ENCODE results near the gene SAMD4A. TPM values are rescaled to one million over a fixed set of nuclear protein-coding genes. Genes with fewer than 3 reads are reported as not detected.

SAMD4A gene
- total and polyA plus RNA-seq, 2 donors (not counting 1 experiment from before 2014, with no cell fraction given) = 9.3 to 39.8 TPM

DNA sequence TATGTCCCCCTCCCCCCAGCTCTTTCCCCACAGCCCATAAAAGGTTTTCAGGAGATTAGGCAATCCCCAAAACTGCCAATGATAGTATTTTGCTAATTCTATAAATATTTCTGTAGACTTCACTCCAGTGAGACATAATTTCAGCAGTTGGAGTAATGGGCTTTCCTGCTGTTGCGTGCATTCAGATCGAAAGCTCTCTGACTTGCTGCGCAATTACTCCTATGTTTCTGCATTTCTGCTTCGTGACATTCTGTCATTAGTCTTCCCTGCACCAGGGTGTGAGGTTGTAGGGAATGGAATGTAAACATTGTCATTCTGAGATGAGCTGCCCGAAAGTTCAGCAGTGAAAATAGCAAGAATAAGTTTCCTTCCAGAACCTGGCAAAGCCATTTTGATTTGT, 58.2 kb downstream of the SAMD4A start:
- H3K4me3 ChIP-seq (replicated peaks in 1 of 4; ENCODE audit: control extremely low read depth in 1 of 4, insufficient read depth in 1 of 4, low read depth in 3 of 4, low read length in 4 of 4) = peak overlapping the region in 1 of 4 experiments; percentile 36
- no peak overlapping the region for H2AFZ ChIP-seq (ENCODE audit: low read length)
- H3K9ac ChIP-seq (ENCODE audit: insufficient read depth, low read length) = no peak overlapping the region
- H3K9me3 ChIP-seq (ENCODE audit: control insufficient read depth, insufficient read depth, low read depth, low read length) = no peaks in the 10 kb centered on the region
- H3K4me1 ChIP-seq (ENCODE audit: control insufficient read depth, extremely low read depth, insufficient read depth, low read length) = peaks cover 34% of the 10 kb centered on the region
- peak; percentile 79 to 88 for DNase-seq (ENCODE audit: low read depth in 2 of 2)
- H3K27ac ChIP-seq (ENCODE audit: insufficient read depth, low read length) = peak overlapping the region; percentile 14
- TF ChIP-seq EZH2 (IDR thresholded peaks at IDR 0.05; ENCODE audit: low read length, missing control alignments) = no peak
- TF ChIP-seq, protein P1, sequence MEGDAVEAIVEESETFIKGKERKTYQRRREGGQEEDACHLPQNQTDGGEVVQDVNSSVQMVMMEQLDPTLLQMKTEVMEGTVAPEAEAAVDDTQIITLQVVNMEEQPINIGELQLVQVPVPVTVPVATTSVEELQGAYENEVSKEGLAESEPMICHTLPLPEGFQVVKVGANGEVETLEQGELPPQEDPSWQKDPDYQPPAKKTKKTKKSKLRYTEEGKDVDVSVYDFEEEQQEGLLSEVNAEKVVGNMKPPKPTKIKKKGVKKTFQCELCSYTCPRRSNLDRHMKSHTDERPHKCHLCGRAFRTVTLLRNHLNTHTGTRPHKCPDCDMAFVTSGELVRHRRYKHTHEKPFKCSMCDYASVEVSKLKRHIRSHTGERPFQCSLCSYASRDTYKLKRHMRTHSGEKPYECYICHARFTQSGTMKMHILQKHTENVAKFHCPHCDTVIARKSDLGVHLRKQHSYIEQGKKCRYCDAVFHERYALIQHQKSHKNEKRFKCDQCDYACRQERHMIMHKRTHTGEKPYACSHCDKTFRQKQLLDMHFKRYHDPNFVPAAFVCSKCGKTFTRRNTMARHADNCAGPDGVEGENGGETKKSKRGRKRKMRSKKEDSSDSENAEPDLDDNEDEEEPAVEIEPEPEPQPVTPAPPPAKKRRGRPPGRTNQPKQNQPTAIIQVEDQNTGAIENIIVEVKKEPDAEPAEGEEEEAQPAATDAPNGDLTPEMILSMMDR (conservative IDR thresholded peaks at IDR 0.05 in 1 of 2, IDR thresholded peaks at IDR 0.05 in 1 of 2; ENCODE audit: low read depth in 1 of 2, low read length in 2 of 2) = no peak
- H4K20me1 ChIP-seq (ENCODE audit: control insufficient read depth, extremely low read depth, insufficient read depth, low read length) = no peaks in the 10 kb centered on the region
- H3K36me3 ChIP-seq (ENCODE audit: control insufficient read depth, insufficient read depth, low read length) = no peaks in the 10 kb centered on the region
- H3K27me3 ChIP-seq (ENCODE audit: control insufficient read depth, insufficient read depth, low read length) = no peaks in the 10 kb centered on the region
- H3K79me2 ChIP-seq (ENCODE audit: control insufficient read depth, insufficient read depth, low read length) = peaks cover 88% of the 10 kb centered on the region
- peak overlapping the region; percentile 70 for H3K4me2 ChIP-seq (ENCODE audit: extremely low read depth, insufficient read depth, low read length)

DNA sequence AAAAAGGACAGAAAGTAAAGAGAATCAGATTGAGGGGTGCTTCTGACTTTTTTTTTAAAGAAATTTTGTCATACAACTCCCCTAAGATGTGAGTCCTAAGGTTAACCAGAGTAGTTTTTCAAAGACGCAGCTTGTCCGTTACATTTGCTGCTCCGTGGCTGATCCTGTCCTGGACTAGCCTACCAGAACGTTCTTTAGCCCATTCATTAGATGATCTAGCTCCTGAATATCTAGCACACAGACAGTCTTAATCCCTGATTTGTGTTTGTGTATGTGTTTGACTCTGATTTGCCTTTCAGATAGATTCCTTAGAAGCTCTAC, 60.3 kb downstream of the SAMD4A start:
- no peak for TF ChIP-seq EZH2 (IDR thresholded peaks at IDR 0.05; ENCODE audit: low read length, missing control alignments)
- TF ChIP-seq, protein P1 (conservative IDR thresholded peaks at IDR 0.05 in 1 of 2, IDR thresholded peaks at IDR 0.05 in 1 of 2; ENCODE audit: low read depth in 1 of 2, low read length in 2 of 2) = no peak
- peak overlapping the region; percentile 90 for H3K27ac ChIP-seq (ENCODE audit: insufficient read depth, low read length)
- H3K27me3 ChIP-seq (ENCODE audit: control insufficient read depth, insufficient read depth, low read length) = no peaks in the 10 kb centered on the region
- H3K36me3 ChIP-seq (ENCODE audit: control insufficient read depth, insufficient read depth, low read length) = no peaks in the 10 kb centered on the region
- H2AFZ ChIP-seq (ENCODE audit: low read length) = no peak overlapping the region
- H3K4me1 ChIP-seq (ENCODE audit: control insufficient read depth, extremely low read depth, insufficient read depth, low read length) = peaks cover 31% of the 10 kb centered on the region
- no peaks in the 10 kb centered on the region for H3K9me3 ChIP-seq (ENCODE audit: control insufficient read depth, insufficient read depth, low read depth, low read length)
- peak overlapping the region in 3 of 4 experiments; percentile 24 to 45 (median 37) for H3K4me3 ChIP-seq (replicated peaks in 1 of 4; ENCODE audit: control extremely low read depth in 1 of 4, insufficient read depth in 1 of 4, low read depth in 3 of 4, low read length in 4 of 4)
- H3K9ac ChIP-seq (ENCODE audit: insufficient read depth, low read length) = peak overlapping the region; percentile 44
- H4K20me1 ChIP-seq (ENCODE audit: control insufficient read depth, extremely low read depth, insufficient read depth, low read length) = no peaks in the 10 kb centered on the region
- peaks cover 89% of the 10 kb centered on the region for H3K79me2 ChIP-seq (ENCODE audit: control insufficient read depth, insufficient read depth, low read length)
- DNase-seq (ENCODE audit: low read depth in 2 of 2) = peak in 1 of 2 donors; percentile 17
- H3K4me2 ChIP-seq (ENCODE audit: extremely low read depth, insufficient read depth, low read length) = peak overlapping the region; percentile 85

DNA sequence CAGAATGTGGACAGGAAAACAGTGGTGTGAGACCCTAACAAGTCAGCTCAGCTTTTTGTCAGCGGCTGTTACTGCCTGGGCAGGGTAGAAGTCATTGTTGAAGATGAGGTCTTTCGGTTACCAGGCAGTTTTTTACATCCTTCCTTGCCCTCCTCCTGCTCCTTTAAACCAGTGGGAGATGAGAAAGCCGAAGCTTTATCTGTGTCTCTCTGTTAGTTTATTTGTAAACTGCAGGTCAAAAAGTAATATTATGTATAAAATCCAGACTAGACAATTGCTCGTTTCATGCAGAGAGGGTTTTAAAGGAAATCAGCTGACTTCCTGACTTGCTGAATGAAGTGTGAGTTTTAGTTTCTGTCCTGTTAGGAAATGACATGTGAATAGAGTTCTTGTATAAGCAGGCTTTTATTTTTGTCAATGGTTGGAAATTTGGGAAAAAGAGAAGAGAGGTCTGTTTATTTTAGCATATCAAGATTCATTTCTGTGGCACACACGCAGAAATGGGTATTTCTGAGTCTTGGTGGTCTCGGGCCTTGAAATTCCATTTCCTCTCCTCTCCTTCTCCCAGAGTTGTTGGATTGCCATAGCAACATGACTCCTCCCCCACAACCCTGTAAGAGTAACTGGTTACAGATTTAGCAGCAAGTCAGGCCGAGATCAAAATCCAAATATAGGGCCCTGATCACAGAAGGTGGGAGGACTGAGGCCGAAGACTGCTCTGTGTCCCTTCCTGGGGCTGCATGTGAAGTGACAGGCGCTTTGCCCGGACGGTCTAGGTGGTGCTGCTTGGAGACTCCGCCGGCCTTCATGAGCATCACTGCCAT, 60.8 kb downstream of the SAMD4A start:
- Histone ChIP-seq H3K9ac (ENCODE audit: insufficient read depth, low read length) (peak overlapping the region; percentile 44), H2AFZ (ENCODE audit: low read length) (no peak overlapping the region), H3K79me2 (ENCODE audit: control insufficient read depth, insufficient read depth, low read length) (peaks cover 88% of the 10 kb centered on the region), H3K4me1 (ENCODE audit: control insufficient read depth, extremely low read depth, insufficient read depth, low read length) (peaks cover 27% of the 10 kb centered on the region), H3K27ac (ENCODE audit: insufficient read depth, low read length) (peak overlapping the region; percentile 90), H3K36me3 (ENCODE audit: control insufficient read depth, insufficient read depth, low read length) (no peaks in the 10 kb centered on the region), H3K4me3 (replicated peaks in 1 of 4; ENCODE audit: control extremely low read depth in 1 of 4, insufficient read depth in 1 of 4, low read depth in 3 of 4, low read length in 4 of 4) (peak overlapping the region; percentile 14 to 45 (median 30)), H3K9me3 (ENCODE audit: control insufficient read depth, insufficient read depth, low read depth, low read length) (no peaks in the 10 kb centered on the region), H3K4me2 (ENCODE audit: extremely low read depth, insufficient read depth, low read length) (peak overlapping the region; percentile 85), H3K27me3 (ENCODE audit: control insufficient read depth, insufficient read depth, low read length) (no peaks in the 10 kb centered on the region), H4K20me1 (ENCODE audit: control insufficient read depth, extremely low read depth, insufficient read depth, low read length) (no peaks in the 10 kb centered on the region)
- TF ChIP-seq, protein P1 (conservative IDR thresholded peaks at IDR 0.05 in 1 of 2, IDR thresholded peaks at IDR 0.05 in 1 of 2; ENCODE audit: low read depth in 1 of 2, low read length in 2 of 2) = no peak
- TF ChIP-seq EZH2 (IDR thresholded peaks at IDR 0.05; ENCODE audit: low read length, missing control alignments) = no peak
- DNase-seq (ENCODE audit: low read depth in 2 of 2) = peak; percentile 68 to 72

Data from fibroblast of lung (primary cell).